ENCODE measurements around the gene RCOR2. TPM values are rescaled to one million over a fixed set of nuclear protein-coding genes. Genes with fewer than 3 reads are reported as not detected.

RCOR2 gene
- total and polyA plus RNA-seq, 2 of the 13 experiments (the other 11 are each of a cell fraction or from before 2014, with no cell fraction given), result 8.3 to 8.5 TPM

DNA sequence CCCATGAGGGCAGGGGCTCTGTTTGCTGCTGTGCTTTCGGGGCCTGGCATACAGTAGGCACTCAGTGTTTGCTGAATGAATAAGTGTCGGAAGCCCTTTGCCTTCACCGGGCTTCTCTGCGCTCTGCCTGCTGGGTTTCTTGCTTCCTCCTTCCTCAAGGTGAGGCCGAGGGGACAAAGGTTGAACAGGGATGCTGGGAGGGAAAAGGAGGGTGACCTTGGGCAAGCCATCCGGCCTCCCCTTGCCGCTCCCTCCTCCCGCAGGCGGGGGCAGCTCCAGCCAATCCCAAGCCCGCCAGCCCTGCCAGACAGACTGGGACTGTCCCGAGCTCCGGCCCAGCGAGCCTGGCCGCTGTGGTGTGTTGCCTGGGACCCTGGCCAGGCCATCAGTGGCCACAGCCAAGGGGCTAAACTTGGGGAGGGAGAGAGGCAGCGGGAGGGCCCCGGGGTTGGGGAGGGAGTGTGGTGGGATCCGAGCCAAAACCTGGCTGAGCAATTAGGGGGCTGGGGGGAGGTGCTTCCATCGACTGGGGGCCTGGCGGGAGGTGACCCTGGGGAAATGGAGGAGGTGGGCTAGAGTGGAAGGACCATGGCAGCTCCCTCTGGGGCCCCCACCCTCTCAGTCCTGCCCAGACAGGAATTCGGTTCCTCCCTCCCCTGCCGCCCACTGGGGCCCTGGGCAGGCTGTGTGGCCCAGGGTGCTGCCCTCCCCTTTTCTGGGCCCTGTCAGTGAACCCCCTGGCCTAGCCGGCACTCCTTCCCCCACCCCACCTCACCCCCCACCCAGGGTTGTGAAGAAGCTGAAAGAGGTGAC, 3.4 kb upstream of the RCOR2 start (continued):
- TF ChIP-seq, protein P1, sequence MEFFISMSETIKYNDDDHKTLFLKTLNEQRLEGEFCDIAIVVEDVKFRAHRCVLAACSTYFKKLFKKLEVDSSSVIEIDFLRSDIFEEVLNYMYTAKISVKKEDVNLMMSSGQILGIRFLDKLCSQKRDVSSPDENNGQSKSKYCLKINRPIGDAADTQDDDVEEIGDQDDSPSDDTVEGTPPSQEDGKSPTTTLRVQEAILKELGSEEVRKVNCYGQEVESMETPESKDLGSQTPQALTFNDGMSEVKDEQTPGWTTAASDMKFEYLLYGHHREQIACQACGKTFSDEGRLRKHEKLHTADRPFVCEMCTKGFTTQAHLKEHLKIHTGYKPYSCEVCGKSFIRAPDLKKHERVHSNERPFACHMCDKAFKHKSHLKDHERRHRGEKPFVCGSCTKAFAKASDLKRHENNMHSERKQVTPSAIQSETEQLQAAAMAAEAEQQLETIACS (CRISPR knock-in tag; IDR thresholded peaks at IDR 0.05), result no peak
- TF ChIP-seq ZNF329 (CRISPR knock-in tag; IDR thresholded peaks at IDR 0.05; ENCODE audit: low read depth) (no peak), YY1 (IDR thresholded peaks at IDR 0.05; ENCODE audit: insufficient read depth, insufficient replicate concordance, low read depth, low read length) (no peak), CBX2 (IDR thresholded peaks at IDR 0.05; ENCODE audit: low read depth, low read length) (no peak), CBX2 (CRISPR knock-in tag; IDR thresholded peaks at IDR 0.05; ENCODE audit: low read depth) (no peak), ETV5 (CRISPR knock-in tag; IDR thresholded peaks at IDR 0.05; ENCODE audit: borderline replicate concordance) (peak; percentile 63; the same call in 1 of the 2 replicates), ZNF441 (CRISPR knock-in tag; IDR thresholded peaks at IDR 0.05; ENCODE audit: borderline replicate concordance) (no peak), HMG20B (CRISPR knock-in tag; conservative IDR thresholded peaks at IDR 0.05) (no peak), ZNF280B (CRISPR knock-in tag; IDR thresholded peaks at IDR 0.05; ENCODE audit: borderline replicate concordance) (no peak; the same call in 1 of the 2 replicates), ZFYVE20 (CRISPR knock-in tag; IDR thresholded peaks at IDR 0.05; ENCODE audit: borderline replicate concordance, low read depth) (no peak), ZNF598 (CRISPR knock-in tag; IDR thresholded peaks at IDR 0.05; ENCODE audit: borderline replicate concordance) (0 out of 2 replicates have a peak, but pooled peaks have one; percentile 54), ZNF362 (CRISPR knock-in tag; IDR thresholded peaks at IDR 0.05; ENCODE audit: borderline replicate concordance) (0 out of 2 replicates have a peak, but pooled peaks have one; percentile 31), ZNF264 (CRISPR knock-in tag; IDR thresholded peaks at IDR 0.05) (0 out of 2 replicates have a peak, but pooled peaks have one; percentile 36), ZNF510 (CRISPR knock-in tag; IDR thresholded peaks at IDR 0.05; ENCODE audit: low read depth) (0 out of 2 replicates have a peak, but pooled peaks have one; percentile 24), FOXJ3 (CRISPR knock-in tag; IDR thresholded peaks at IDR 0.05; ENCODE audit: borderline replicate concordance) (no peak), WIZ (CRISPR knock-in tag; IDR thresholded peaks at IDR 0.05) (no peak), PLSCR1 (CRISPR knock-in tag; IDR thresholded peaks at IDR 0.05; ENCODE audit: borderline replicate concordance) (no peak), RFX1 (IDR thresholded peaks at IDR 0.05) (no peak), MTA3 (CRISPR knock-in tag; IDR thresholded peaks at IDR 0.05) (no peak)
- TF ChIP-seq, protein P2, sequence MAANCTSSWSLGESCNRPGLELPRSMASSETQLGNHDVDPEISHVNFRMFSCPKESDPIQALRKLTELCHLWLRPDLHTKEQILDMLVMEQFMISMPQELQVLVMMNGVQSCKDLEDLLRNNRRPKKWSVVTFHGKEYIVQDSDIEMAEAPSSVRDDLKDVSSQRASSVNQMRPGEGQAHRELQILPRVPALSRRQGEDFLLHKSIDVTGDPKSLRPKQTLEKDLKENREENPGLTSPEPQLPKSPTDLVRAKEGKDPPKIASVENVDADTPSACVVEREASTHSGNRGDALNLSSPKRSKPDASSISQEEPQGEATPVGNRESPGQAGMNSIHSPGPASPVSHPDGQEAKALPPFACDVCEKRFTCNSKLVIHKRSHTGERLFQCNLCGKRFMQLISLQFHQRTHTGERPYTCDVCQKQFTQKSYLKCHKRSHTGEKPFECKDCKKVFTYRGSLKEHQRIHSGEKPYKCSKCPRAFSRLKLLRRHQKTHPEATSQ (CRISPR knock-in tag; IDR thresholded peaks at IDR 0.05; ENCODE audit: borderline replicate concordance), result no peak

Measured in HepG2 (cell line).